ENCODE results near the gene LTN1. TPM values are rescaled to one million over a fixed set of nuclear protein-coding genes. Genes with fewer than 3 reads are reported as not detected.
"Not testable (repeated sequence)": the region's sequence is repeated elsewhere in the genome, so short reads cannot be mapped to it uniquely, and the experiment has no call there.

The LTN1 gene
- total RNA-seq, result 10 to 100 TPM; 33.0 to 42.3 TPM

DNA sequence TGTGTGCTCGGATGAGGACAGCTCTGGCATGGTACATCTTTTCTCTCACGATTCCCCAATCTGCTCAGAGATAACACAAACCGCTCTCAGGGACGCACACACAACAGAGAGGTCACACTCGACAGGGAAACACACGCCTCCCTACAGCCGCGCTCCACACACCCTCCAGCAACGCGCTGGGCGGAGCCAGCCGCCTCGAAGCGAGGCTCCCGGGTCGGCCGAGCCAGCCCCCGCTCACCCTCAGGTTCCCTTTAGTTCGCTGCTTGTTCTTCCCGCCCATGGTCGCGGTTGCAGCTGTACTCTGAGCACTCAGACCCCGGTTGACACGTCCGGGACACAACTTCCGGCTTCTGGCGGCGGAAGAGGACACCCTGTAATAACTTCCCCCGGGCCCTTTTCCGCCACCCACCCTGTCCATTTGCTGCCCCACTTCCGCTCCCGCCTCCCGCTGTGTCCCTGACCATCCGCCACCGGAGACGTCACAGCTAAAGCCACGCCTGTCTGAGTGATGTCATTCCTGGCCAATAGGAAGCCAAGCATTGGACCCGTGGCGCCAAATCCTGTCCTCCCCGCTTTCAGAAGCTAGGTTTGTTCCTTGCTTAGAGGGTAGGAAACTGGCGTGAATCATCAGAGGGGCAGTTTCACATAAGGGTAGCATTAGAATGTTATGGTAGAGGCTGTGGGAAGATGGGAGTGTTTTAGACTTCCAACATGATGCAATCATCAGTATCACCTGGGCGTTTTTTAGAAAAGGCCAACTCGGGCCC, at the start of gene LTN1:
TSS of gene LTN1 (minus strand) at position 352 of the 767 bp plus-strand sequence. CDS start at position 280, 72 bp downstream.
- H3K4me3 Mint-ChIP-seq, result peak within 1 kb of the TSS; percentile 92
- H3K36me3 Mint-ChIP-seq (ENCODE audit: low read depth), result peaks cover 40% of the 10 kb centered on the region
- no peaks in the 10 kb centered on the region for H3K9me3 Mint-ChIP-seq
- H3K4me1 Mint-ChIP-seq, result peaks cover 13% of the 10 kb centered on the region
- no peaks in the 10 kb centered on the region for H3K27me3 Mint-ChIP-seq
- peak within 1 kb of the TSS; percentile 94 for H3K27ac Mint-ChIP-seq
- ATAC-seq (replicated peaks), result peak; percentile 95

DNA sequence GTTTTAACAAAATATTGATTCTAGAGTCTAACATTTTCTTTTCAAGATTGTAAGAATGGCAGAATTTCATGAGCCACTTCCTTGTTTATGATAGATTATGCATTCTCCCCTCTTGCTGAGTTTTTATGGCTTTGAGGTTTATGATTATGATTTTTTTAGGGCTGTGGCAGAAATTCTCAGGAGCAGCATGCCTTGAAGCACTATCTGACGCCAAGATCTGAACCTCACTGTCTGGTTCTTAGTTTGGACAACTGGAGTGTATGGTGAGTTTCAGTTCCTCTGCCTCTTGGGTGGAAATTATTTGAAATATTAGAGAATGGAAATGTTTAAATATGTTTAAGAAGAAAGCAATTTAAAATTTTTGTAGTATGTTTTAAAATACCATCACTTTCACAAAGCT, 42.0 kb upstream of the LTN1 start:
- H3K4me3 Mint-ChIP-seq, result no peak overlapping the region
- peaks cover 99% of the 10 kb centered on the region for H3K36me3 Mint-ChIP-seq (ENCODE audit: low read depth)
- no peaks in the 10 kb centered on the region for H3K27me3 Mint-ChIP-seq
- ATAC-seq (replicated peaks), result no peak
- peaks cover 10% of the 10 kb centered on the region for H3K4me1 Mint-ChIP-seq
- H3K9me3 Mint-ChIP-seq, result no peaks in the 10 kb centered on the region
- no peak overlapping the region for H3K27ac Mint-ChIP-seq

DNA sequence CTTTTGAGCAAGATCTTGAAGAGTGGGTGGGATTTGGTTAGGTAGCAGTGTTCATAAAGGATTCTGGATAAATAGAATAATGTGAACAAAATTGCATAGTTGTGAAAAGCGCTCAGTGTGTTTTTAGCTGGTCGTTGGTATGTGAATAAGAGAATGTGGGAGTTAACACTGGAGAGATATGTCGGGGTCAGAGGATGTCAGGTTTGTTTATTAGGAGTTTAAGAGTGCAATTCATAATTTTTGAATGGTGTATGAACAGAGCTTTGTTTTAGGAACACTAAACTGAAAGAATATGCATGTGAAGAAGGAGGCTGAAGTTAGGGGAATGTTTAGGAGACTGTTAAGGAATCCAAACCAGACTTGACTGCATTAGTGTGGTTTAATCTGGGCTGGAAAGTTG, 41.2 kb upstream of the LTN1 start:
- peak overlapping the region; percentile 12 for H3K27ac Mint-ChIP-seq
- H3K36me3 Mint-ChIP-seq (ENCODE audit: low read depth), result peaks cover 99% of the 10 kb centered on the region

DNA sequence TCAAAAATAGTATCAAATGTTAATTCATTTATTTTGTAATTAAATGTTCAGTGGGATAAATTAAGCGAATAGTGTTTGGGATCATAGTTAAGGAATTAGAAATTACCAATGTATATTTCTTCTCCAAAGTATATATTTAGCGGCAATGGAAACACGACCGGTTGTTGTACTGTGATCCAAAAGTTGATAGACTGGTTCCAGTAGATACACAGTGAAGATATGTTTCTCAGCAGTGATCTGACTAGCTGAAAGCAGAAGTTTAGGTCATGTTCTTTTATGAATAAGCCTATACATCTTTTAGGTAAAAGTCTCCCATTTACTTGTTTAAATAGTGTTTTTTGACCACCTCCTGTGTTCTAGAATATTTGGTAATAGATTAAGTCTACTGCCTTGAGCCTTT, 40.6 kb upstream of the LTN1 start:
- no peak for ATAC-seq (replicated peaks)
- Mint-ChIP-seq H3K36me3 (ENCODE audit: low read depth) (peaks cover 99% of the 10 kb centered on the region), H3K9me3 (no peaks in the 10 kb centered on the region), H3K4me3 (no peak overlapping the region), H3K27me3 (no peaks in the 10 kb centered on the region), H3K27ac (peak overlapping the region; percentile 12), H3K4me1 (peaks cover 15% of the 10 kb centered on the region)

More for the DNA sequence above, 41.2 kb upstream of the LTN1 start:
- Mint-ChIP-seq H3K27me3 (no peaks in the 10 kb centered on the region), H3K4me1 (peaks cover 15% of the 10 kb centered on the region), H3K9me3 (no peaks in the 10 kb centered on the region), H3K4me3 (no peak overlapping the region)
- no peak for ATAC-seq (replicated peaks)

DNA sequence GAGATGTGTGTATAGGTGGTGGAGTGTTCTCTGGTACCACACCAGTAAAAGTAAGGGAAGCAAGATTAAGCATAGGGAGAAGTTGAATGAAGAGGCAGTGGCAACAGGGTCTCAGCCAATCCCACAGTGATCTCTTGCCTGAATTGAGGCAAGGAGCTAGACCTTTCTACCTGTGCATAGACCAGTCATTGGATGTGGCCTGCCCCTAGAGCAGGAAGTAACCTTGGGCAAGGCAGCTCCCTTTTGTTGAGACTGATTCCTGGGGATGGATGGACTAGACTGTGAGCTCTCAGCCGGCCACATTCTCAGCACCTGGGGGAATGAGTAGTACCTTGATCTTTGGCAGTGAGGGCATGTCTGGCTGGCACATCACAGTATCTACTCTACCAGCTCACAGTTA, 38.2 kb upstream of the LTN1 start:
- H3K4me1 Mint-ChIP-seq, result peaks cover 20% of the 10 kb centered on the region
- H3K27me3 Mint-ChIP-seq, result no peaks in the 10 kb centered on the region
- peaks cover 93% of the 10 kb centered on the region for H3K36me3 Mint-ChIP-seq (ENCODE audit: low read depth)
- no peak overlapping the region for H3K27ac Mint-ChIP-seq
- no peaks in the 10 kb centered on the region for H3K9me3 Mint-ChIP-seq
- H3K4me3 Mint-ChIP-seq, result no peak overlapping the region
- ATAC-seq (replicated peaks), result no peak

- Mint-ChIP-seq H3K27ac (no peak overlapping the region), H3K4me1 (peaks cover 17% of the 10 kb centered on the region), H3K9me3 (no peaks in the 10 kb centered on the region), H3K36me3 (ENCODE audit: low read depth) (peaks cover 94% of the 10 kb centered on the region), H3K4me3 (no peak overlapping the region), H3K27me3 (no peaks in the 10 kb centered on the region)
- no peak for ATAC-seq (replicated peaks)
Measured at GRCh38 chr21:29029524-29029923, 36.8 kb upstream of the LTN1 start.

DNA sequence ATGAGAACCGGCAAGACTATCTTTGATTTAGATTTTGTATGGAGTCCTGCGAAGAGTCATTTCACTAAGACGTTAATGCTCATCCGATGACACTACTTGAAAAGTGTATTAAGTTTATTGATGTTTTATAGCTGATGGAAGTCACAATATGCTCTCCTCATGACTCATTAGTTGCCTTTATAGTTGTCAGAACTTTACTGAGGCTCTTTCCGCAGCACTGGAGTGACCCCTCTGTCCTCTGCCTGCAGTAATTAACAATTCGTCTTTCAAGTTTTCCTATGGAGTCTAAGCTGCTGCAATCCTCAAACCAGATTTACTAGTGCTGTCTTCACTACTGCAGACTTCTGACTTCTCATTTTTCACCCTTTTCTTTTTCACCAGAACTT, 32.6 kb upstream of the LTN1 start:
- no peaks in the 10 kb centered on the region for H3K9me3 Mint-ChIP-seq
- no peaks in the 10 kb centered on the region for H3K27me3 Mint-ChIP-seq
- peak overlapping the region; percentile 94 for H3K27ac Mint-ChIP-seq
- peaks cover 15% of the 10 kb centered on the region for H3K4me1 Mint-ChIP-seq
- H3K4me3 Mint-ChIP-seq, result peak overlapping the region; percentile 89
- peaks cover 54% of the 10 kb centered on the region for H3K36me3 Mint-ChIP-seq (ENCODE audit: low read depth)
- peak; percentile 20 for ATAC-seq (replicated peaks)

DNA sequence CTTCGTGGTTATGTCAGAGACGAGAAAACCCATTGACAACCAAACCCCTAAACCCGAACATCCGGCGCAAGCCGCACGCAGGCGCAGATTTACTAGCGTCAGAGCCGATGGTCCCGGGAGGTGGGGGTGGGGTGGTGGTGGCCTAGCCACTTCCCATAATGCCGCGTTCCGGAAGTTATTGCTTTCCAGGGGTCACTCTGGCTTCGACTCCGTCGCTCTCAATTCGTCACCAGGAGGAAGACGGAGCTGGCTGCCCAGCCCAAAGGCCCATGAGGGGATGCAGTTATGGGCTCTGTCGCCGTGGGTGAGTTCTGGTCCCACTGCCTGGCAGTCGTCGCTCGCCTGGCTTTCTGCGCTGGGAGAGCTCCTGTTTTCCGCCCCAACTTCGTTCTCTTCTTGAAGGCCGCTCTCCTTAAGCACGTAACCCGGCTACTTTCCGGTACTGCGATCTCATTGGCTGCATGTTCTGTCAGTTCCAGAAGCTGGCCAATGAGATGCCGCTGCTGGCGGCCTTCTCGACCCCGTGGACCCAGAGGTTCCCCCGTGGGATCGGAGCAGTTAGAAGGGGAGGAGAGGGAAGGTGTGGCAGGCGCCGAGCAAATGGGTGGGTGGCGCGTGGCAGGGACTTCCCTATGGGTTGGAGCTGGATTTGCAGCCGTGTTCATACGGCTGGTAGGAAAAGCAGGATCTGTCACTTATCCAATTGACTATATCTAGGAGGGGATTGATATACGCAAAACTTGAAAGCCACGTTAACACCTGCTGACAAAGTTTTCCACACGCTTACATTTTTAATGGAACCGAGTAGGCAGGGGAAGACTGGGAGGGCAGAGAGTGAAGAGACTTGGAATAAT, 32.0 kb upstream of the LTN1 start, which contains the start of gene USP16:
TSS of gene USP16 (plus strand) at position 195 of the 854 bp plus-strand sequence. CDS start 3,246 bp downstream, outside the sequence.
- Mint-ChIP-seq H3K4me1 (peaks cover 14% of the 10 kb centered on the region), H3K4me3 (peak within 1 kb of the TSS; percentile 89), H3K27me3 (no peaks in the 10 kb centered on the region), H3K27ac (peak within 1 kb of the TSS; percentile 94), H3K36me3 (ENCODE audit: low read depth) (peaks cover 48% of the 10 kb centered on the region), H3K9me3 (no peaks in the 10 kb centered on the region)
- peak; percentile 96 for ATAC-seq (replicated peaks)

- Mint-ChIP-seq H3K27me3 (no peaks in the 10 kb centered on the region), H3K4me1 (peaks cover 19% of the 10 kb centered on the region), H3K27ac (peak overlapping the region; percentile 73), H3K4me3 (peak overlapping the region; percentile 89), H3K36me3 (ENCODE audit: low read depth) (peaks cover 42% of the 10 kb centered on the region), H3K9me3 (no peaks in the 10 kb centered on the region)
- ATAC-seq (replicated peaks), result no peak
Measured at GRCh38 chr21:29022166-29022565, 29.5 kb upstream of the LTN1 start.

GRCh38 chr21:29018540-29018939, 25.9 kb upstream of the LTN1 start:
- no peaks in the 10 kb centered on the region for H3K9me3 Mint-ChIP-seq
- peak overlapping the region; percentile 90 for H3K4me3 Mint-ChIP-seq
- H3K36me3 Mint-ChIP-seq (ENCODE audit: low read depth), result peaks cover 18% of the 10 kb centered on the region
- H3K27ac Mint-ChIP-seq, result peak overlapping the region; percentile 84
- ATAC-seq (replicated peaks), result peak; percentile 22
- H3K4me1 Mint-ChIP-seq, result peaks cover 13% of the 10 kb centered on the region
- no peaks in the 10 kb centered on the region for H3K27me3 Mint-ChIP-seq

DNA sequence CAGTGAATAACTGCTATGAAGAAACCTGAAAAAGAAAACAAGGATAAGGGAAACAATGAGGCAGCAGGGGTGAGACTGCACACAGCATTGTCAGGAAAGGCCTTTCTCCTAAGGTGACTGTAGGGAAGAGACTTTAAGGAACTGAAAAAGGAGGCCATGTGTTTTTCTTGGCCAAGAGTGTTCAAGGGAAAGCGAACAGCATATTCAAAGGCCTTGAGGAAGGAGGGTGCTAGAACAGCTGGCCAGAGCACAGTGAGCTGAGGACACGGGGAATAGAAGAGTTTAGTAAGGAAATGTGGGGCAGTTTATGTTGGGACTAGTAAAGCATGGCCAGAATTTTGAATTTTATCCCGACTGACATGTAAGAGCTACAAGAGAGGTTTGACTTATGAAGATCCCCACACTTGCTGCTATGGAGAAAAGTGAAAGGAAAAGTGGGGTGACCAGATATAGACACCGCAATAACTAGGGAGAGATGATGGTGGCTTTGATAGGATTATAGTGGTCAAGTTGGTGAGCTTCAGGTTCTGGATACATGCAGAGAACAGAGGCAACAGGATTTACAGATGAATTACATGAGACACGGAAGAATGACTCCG, 25.1 kb upstream of the LTN1 start:
- no peak for ATAC-seq (replicated peaks)
- Mint-ChIP-seq H3K27ac (peak overlapping the region; percentile 84), H3K4me1 (peaks cover 9% of the 10 kb centered on the region), H3K36me3 (ENCODE audit: low read depth) (peaks cover 18% of the 10 kb centered on the region), H3K27me3 (no peaks in the 10 kb centered on the region), H3K9me3 (no peaks in the 10 kb centered on the region), H3K4me3 (peak overlapping the region; percentile 90)

- H3K27ac Mint-ChIP-seq; ATAC-seq (replicated peaks); H3K27me3 Mint-ChIP-seq: not testable (repeated sequence)
Measured at GRCh38 chr21:29011236-29011635, 18.6 kb upstream of the LTN1 start.

DNA sequence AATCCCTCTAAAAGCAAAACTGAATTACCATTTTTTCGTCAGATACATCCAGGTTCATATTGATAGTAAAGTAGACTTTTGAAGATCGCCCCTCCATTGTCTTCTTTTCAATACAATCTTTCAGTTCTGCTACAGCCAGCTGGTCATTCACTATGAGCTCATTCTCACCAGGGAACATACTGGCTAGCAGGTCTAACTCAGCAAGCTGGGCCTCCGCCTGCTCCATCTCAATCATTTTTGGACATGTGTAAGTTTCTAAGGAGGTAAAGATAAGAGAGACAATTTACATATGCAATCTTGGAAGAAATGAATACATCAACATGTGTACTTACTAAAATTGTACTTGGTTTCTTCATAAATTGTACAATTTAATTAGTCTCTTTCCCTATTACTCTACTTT, 15.7 kb upstream of the LTN1 start:
- Mint-ChIP-seq H3K4me1 (no peaks in the 10 kb centered on the region), H3K4me3 (no peak overlapping the region), H3K27me3 (no peaks in the 10 kb centered on the region), H3K36me3 (ENCODE audit: low read depth) (peaks cover 21% of the 10 kb centered on the region), H3K9me3 (no peaks in the 10 kb centered on the region), H3K27ac (no peak overlapping the region)
- no peak for ATAC-seq (replicated peaks)

More at GRCh38 chr21:29011236-29011635, 18.6 kb upstream of the LTN1 start:
- peaks cover 21% of the 10 kb centered on the region for H3K36me3 Mint-ChIP-seq (ENCODE audit: low read depth)
- not testable (repeated sequence) for H3K4me1 Mint-ChIP-seq, H3K9me3 Mint-ChIP-seq, H3K4me3 Mint-ChIP-seq

DNA sequence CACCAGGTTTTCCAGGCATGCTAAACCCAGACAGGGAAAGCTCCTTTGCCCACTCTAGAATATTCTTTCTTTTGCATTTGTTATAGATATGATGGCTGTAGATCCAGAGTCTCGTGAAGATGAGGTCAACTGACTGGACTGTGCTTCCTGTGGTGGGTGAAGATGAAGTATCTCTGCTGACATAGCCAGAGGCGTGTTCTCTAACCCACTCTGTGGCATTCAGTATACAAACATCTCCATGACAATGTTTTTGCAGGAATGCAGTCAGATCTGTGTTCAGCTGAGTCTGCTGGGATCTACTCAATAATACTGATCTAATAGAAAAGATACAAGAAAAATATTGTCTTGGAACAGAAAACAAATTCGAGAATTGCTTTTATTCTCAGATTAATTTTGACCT, 15.1 kb upstream of the LTN1 start:
- Mint-ChIP-seq H3K4me1 (no peaks in the 10 kb centered on the region), H3K4me3 (no peak overlapping the region), H3K27me3 (no peaks in the 10 kb centered on the region), H3K27ac (no peak overlapping the region), H3K9me3 (no peaks in the 10 kb centered on the region), H3K36me3 (ENCODE audit: low read depth) (peaks cover 21% of the 10 kb centered on the region)
- ATAC-seq (replicated peaks), result no peak

All from activated T-helper 17 cell treated with anti-CD3 and anti-CD28 coated beads, Interleukin-2, amount 50 U/mL, for 72 hours (primary cell).